Epithelial cell of esophagus (primary cell): Measurements from ENCODE around the gene PDSS1.

ENCODE experiments used
- DNase-seq: peaks from one replicate; pipeline ENCODE4 v3.0.0; 2010; ENCODE audit warnings: low read depth
- H3K4me3 ChIP-seq: 2 replicates; pipeline ENCODE4 v1.5.1; 2011; ENCODE audit warnings: mild to moderate bottlenecking, low read length, control low read depth
- CTCF ChIP-seq: IDR thresholded peaks from 2 replicates; pipeline ENCODE4 v1.5.1; 2011; ENCODE audit warnings: low read depth, mild to moderate bottlenecking, low read length, control low read depth, inconsistent platforms; ENCODE audit not compliant: insufficient read depth; ENCODE audit errors: missing control alignments

Gene PDSS1

GRCh38 chr10:26727005-26727404 lies 29.5 kb downstream of the PDSS1 start:
- DNase-seq: no peak
- no peak for TF ChIP-seq CTCF
- H3K4me3 ChIP-seq: no peak overlapping the region

- DNase-seq: no peak
- TF ChIP-seq CTCF: peak; percentile 5
- H3K4me3 ChIP-seq: no peak overlapping the region
Measured at GRCh38 chr10:26728957-26729356, 31.5 kb downstream of the PDSS1 start.

GRCh38 chr10:26729395-26729794 lies 31.9 kb downstream of the PDSS1 start:
- no peak for DNase-seq
- no peak overlapping the region for H3K4me3 ChIP-seq
- TF ChIP-seq CTCF: no peak

GRCh38 chr10:26730552-26730951 lies 33.1 kb downstream of the PDSS1 start:
- DNase-seq: no peak
- TF ChIP-seq CTCF: no peak
- H3K4me3 ChIP-seq: no peak overlapping the region

- DNase-seq: peak; percentile 67
- TF ChIP-seq CTCF: no peak
- no peak overlapping the region for H3K4me3 ChIP-seq
Measured at GRCh38 chr10:26733750-26734568, 36.5 kb downstream of the PDSS1 start.

- DNase-seq: no peak
- no peak for TF ChIP-seq CTCF
Measured at GRCh38 chr10:26735435-26735834, 37.9 kb downstream of the PDSS1 start.

GRCh38 chr10:26737730-26738129 lies 40.2 kb downstream of the PDSS1 start:
- TF ChIP-seq CTCF: no peak
- no peak overlapping the region for H3K4me3 ChIP-seq
- DNase-seq: peak; percentile 85

More at GRCh38 chr10:26735435-26735834, 37.9 kb downstream of the PDSS1 start:
- no peak overlapping the region for H3K4me3 ChIP-seq
